Stimulated activated naive CD4-positive, alpha-beta T cell treated with Interleukin-2 at 50 U/mL for 16 hours (primary cell): ENCODE measurements around the gene MEFV.
"Not testable (repeated sequence)": the region's sequence is repeated elsewhere in the genome, so short reads cannot be mapped to it uniquely, and the experiment has no call there.

Experiments
- DNase-seq: peaks from one replicate; lab custom pipeline; 2025; lab: John Stamatoyannopoulos, UW

MEFV gene

DNA sequence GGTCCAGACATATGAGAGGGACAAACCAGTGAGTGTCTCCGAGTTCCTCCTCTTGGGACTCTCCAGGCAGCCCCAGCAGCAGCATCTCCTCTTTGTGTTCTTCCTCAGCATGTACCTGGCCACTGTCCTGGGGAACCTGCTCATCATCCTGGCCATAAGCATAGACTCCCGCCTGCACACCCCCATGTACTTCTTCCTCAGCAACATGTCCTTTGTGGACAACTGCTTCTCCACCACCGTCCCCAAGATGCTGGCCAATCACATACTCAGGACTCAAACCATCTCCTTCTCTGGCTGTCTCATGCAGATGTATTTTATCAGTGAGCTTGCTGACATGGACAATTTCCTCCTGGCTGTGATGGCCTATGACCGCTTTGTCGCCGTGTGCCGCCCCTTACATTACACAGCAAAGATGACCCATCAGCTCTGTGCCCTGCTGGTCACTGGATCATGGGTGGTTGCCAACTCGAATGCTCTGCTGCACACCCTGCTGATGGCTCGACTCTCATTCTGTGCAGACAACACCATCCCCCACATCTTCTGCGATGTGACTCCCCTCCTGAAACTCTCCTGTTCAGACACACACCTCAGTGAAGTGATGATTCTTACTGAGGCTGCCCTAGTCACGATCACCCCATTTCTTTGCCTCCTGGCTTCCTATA lies 40.7 kb downstream of the MEFV start:
- no peak for DNase-seq

DNA sequence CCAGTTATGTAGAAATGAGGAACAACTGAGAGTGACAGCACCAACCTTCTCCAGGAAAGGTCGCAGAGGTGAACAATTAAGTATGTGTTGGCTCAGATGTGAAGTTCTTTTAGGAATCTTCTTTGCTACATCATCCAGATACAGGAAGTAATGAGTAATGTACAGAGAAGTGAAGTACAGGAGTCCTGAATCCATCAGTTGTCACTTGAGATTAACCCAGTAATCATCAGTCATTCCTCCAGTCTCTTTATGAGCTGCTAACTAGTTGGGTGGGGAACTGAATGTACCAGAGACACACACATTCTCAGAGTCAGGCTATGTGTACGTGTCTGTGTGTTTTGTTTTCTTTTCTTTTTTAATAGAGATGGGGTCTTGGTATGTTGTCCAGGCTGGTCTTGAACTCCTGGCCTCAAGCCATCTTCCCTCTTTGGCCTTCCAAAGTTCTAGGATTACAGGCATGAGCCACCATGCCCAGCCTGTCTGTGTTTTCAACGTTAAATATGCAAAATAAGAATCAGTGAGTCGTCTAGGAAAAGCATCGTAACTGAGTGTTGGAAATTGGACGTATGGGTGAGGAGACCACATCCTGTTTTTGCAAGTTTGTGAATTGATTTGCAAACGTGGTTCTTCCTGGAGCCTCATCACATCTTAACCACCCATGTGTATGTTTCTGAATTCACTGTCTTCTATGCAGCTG lies 41.4 kb downstream of the MEFV start:
- DNase-seq = no peak

DNA sequence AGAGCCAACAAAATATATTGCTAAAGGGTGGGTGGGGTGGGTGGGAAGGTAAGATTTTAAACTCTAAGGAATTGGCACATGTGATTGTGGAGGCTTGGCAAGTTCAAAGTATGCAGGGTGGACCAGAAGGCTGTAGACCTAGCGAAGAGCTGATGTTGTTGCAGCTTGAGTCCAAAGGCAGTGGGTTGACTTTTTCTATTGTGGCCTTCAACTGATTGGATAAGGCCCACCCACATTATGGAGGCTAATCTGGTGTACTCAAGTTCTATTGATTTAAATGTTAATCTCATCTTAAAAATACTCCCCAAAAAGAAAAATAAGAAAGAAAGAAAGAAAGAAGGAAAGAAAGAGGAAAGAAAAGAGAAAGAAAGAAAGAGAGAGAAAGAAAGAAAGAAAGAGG lies 43.9 kb downstream of the MEFV start:
- DNase-seq = no peak

DNA sequence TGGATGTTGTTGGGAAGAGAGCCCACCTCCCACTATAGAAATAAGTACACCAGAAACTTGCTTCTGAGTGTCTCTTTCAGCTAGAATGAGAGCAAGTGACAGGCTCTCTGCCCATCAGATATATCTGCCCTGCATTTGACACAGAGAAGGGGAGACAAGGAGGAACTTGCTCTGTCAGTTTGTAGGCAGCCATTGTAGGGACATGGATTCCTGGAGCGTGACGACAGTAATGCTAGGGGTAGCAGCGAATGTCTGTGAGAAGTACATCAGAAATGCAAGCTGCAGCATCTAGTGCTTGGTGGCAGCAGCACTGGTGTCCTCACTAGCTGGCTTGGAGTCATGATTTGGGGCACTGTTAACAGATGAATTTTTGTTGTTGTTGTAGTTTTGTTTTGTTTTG lies 44.4 kb downstream of the MEFV start:
- no peak for DNase-seq

DNA sequence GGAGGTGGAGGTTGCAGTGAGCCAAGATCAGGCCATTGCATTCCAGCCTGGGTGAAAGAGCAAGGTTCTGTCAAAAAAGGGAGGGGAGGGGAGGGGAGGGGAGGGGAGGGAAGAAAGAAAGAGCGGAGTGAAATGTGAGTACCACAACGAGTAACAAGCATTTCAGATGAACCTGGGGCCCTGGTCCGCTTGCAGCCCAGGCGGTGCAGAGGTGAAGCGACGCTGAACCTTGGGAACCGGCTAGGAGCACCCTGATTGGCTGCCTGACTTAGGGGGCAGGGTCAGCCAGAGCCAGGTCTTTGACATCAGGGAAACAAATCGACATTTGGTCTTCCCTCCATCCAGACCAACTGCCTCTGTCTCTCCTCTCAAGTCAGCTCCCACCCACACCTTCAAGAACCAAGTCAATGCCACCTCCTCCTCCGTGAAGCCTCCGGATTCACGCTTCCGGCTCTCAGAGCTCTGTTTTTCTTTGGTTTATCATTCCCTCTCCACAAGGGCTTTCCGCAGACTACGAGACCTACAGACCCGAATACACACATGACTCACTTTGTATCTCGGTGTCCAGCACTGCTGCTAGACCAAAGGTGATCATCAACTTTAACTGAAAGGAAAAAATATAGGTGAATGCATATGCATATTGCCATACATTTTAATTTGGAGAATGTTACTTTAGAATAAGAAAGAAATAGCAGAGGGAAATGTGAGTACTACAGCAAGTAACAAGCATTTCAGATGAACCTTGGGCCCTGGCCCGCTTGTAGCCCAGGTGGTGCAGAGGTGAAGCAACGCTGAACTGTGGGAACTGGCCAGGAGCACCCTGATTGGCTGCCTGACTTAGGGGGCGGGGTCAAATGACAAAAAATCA lies 49.1 kb downstream of the MEFV start:
- DNase-seq = no peak

DNA sequence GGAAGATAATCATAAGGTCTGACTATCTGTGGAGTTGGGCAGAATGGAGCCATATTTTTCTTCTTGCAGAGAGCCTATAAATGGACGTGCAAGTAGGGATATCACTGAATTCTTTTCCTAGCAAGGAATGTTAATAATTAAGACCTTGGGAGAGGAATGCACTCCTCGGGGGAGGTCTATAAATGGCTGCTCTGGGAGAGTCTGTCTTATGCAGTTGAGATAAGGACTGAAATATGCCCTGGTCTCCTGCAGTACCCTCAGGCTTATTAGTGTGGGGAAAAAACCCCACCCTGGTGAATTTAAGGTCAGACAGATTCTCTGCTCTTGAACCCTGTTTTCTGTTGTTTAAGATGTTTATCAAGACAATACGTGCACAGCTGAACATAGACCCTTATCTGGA lies 50.5 kb downstream of the MEFV start:
- not testable (repeated sequence) for DNase-seq

DNA sequence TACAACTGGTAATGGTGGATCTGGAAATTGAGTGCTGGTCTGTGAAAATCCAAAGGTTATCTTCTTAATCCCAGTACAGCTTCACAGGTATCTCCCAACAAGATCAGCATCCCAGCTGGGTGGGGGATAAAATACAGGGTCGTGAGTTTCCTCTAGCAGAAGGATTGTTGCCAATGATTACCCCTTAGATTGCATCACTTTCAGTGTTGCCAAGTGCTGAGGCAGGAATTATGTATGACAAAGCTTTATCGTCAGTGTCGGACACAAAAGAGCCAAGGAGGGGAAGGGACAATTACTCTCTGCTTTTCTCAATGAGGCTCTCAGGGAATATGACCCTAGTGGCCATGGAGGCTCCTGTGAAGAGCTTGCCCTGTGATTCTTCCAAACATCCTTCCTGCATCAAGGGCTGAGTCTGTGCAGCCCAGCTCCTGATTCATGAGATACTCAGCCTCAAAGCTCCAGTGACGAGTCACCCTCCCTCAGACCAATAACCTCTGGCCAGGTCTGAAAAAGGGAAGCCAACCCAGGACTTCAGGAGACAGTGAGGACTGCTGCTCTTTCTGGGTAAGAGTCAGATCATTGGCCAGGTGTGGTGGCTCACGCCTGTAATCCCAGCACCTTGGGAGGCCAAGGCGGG lies 53.4 kb downstream of the MEFV start:
- no peak for DNase-seq

DNA sequence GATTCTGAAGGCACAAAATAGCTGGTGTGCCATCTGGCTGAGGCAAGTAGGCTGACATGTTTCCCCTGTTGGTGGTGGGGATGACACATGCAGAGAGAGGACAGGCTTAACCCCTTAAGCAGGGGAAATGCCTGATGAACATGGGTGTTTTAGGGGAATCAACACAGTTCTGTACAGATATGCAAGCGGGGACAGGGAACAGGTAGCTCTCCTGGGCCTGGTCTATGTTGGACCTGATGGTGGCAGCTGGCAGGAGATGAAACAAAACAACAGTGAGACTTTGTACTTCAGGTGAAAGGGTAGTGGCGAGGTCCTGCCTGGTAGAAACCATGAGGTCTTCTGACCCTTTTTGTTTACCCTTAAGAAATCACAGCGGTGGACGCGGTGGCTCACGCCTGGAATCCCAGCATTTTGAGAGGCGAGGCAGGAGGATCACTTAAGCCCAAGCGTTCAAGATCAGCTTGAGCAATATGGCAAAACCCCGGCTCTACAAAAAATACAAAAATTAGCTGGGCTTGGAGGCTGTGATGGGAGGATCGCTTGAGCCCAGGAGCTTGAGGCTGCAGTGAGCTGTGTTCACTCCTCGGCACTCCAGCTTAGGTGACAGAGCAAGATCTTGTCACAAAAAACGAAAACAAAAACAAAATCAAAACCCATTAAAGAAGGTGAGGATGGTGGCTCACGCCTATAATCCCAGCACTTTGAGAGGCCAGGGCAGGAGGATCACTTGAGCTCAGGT lies 57.9 kb downstream of the MEFV start:
- DNase-seq = no peak

DNA sequence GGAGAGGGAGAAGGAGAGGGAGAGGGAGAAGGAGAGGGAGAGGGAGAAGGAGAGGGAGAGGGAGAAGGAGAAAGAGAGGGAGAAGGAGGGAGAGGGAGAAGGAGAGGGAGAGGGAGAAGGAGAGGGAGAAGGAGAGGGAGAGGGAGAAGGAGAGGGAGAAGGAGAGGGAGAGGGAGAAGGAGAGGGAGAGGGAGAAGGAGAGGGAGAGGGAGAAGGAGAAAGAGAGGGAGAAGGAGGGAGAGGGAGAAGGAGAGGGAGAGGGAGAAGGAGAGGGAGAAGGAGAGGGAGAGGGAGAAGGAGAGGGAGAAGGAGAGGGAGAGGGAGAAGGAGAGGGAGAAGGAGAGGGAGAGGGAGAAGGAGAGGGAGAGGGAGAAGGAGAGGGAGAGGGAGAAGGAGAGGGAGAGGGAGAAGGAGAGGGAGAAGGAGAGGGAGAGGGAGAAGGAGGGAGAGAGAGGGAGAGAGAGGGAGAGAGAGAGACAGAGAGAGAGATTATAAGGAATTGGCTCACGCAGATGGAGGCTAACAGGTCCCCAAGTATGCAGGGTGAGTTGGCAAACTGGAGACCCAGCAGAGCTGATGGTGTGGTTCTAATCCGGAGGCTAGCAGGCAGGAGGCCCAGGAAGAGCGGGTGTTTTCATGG lies 58.6 kb downstream of the MEFV start:
- not testable (repeated sequence) for DNase-seq

DNA sequence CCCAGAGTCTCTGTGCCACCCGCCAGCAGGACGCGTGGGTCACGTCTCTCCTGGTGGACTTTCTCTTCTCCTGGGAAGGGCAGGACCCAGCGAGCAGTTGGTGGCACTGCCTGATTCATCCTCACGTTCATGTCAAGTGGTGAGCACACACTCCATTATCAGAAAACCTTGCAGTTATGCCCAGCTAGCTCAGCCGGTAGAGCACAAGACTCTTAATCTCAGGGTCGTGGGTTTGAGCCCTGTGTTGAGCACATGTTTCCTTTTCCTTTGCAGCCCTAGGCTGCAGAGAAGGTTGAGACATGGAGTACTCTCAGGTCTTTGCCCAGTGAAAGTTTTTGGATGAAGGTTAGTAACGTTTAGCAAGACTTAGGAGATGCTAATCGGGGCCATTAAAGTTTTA lies 60.5 kb downstream of the MEFV start:
- no peak for DNase-seq

DNA sequence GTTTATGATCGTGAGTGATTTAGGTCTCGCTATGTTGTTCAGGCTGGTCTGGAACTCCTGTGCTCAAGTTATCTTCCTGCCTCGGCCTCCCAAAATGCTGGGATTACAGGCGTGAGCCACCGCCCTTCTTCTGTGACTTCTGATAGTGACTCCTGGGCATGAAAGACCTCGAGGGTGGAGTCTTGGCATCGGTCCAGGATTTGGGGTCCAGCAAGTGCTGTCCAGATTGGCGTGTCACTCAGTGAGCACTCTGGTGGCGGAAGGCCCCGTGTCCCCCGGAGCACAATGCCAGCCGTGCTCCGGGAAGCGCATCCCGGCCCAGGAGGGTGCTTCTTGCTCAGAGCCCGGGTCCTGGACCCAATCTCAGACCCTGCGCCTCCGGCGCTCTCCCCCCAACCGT lies 61.6 kb downstream of the MEFV start:
- DNase-seq = no peak

DNA sequence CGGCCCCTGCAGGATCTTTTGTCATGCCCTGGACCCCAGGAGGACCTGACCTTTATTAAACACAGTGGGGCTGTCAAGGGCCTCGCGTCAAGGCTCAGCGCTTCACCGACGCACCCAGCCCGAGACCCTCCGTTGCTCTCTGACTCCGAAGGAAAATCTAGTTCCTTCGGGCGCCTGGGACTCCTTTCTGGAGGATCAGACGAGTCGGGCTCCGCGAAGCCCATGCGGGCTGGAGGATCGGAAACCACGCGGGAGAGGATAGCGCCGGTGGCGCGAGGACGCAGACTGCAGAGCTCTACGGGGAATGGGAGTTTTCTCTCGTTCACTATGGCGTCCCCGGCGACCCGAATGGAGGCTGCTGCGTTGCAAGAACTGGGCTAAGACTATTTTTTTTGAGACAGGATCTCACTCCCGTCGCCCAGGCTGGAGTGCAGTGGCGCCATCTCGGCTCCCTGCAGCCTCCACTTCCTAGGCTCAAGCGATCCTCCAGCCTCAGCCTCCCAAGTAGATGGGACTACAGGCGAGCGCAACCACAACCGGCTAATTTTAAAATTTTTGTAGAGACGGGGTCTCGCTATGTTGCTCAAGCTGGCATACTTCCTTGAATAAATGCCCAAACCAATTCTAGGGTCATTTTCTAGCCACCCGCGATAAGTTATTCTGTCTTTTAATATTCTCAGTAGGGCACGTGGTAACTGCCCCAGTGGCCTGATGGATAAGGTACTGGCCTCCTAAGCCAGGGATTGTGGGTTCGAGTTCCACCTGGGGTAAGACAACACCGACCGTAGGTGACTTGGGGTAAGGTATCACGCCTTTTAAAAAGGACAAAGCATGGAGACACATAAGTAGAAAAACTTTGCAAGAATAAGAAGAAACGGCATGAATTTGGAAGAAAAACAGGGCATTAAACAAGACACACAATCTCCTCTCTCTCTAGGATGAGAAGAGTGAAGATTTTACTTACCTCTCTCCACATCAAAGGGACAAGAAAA lies 62.9 kb downstream of the MEFV start:
- DNase-seq = no peak

DNA sequence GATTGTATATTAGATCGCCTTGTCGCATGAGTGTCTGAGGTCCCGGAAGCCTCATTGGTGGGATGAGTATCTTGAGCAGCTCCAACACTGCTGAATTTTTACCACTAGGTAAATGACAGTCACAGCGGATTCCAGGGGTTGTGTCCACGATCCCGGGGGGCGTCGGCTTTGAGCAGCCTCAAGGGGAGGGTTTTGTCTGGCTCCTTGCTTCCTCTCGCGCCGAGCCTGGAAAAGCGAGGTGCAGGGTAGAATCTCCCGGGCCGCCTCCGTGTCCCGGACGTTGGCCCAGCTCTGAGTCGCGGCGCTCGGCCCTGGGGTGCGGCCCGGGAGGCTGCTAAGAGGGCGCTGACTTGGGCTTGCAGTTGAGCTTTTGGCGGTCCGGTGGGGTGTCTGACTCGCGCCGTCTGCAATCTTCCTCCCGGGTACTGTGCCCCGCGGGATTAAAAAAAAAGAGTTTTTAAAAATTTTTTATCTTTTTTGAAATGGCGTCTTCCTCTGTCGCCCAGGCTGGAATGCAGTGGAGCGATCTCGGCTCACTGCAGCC lies 63.9 kb downstream of the MEFV start:
- no peak for DNase-seq
